ENCODE results near the gene CAPNS2.

The CAPNS2 gene

GRCh38 chr16:55527885-55528284, 38.6 kb upstream of the CAPNS2 start:
- TF ChIP-seq CTCF (IDR thresholded peaks at IDR 0.05; ENCODE audit: low read length) (no peak), EZH2 (IDR thresholded peaks at IDR 0.05; ENCODE audit: borderline replicate concordance, low read length) (no peak)
- H3F3A ChIP-seq (ENCODE audit: insufficient read depth, low read length) = no peaks in the 10 kb centered on the region
- no peak overlapping the region for H3K4me2 ChIP-seq (ENCODE audit: low read length)
- H3K9ac ChIP-seq (ENCODE audit: low read length) = no peak overlapping the region
- H2AFZ ChIP-seq (ENCODE audit: low read length) = no peak overlapping the region
- H3K4me3 ChIP-seq (ENCODE audit: low read depth, low read length, poor library complexity, severe bottlenecking) = no peak overlapping the region
- no peaks in the 10 kb centered on the region for H3K4me1 ChIP-seq (ENCODE audit: insufficient read depth, low read length, severe bottlenecking)
- no peak overlapping the region for H3K27ac ChIP-seq (ENCODE audit: low read depth, low read length, poor library complexity, severe bottlenecking)
- H3K36me3 ChIP-seq (ENCODE audit: insufficient read depth, low read length) = no peaks in the 10 kb centered on the region
- H3K9me3 ChIP-seq (ENCODE audit: low read length) = no peaks in the 10 kb centered on the region
- no peaks in the 10 kb centered on the region for H4K20me1 ChIP-seq (ENCODE audit: insufficient read depth, low read length)
- no peaks in the 10 kb centered on the region for H3K9me2 ChIP-seq (ENCODE audit: low read depth, low read length)
- no peaks in the 10 kb centered on the region for H3K27me3 ChIP-seq (ENCODE audit: insufficient read depth, low read length)
- H3K79me2 ChIP-seq (ENCODE audit: insufficient read depth, low read length) = no peaks in the 10 kb centered on the region

- TF ChIP-seq CTCF (IDR thresholded peaks at IDR 0.05; ENCODE audit: low read length) = no peak
- TF ChIP-seq EZH2 (IDR thresholded peaks at IDR 0.05; ENCODE audit: borderline replicate concordance, low read length) = no peak
- Histone ChIP-seq H3F3A (ENCODE audit: insufficient read depth, low read length) (no peaks in the 10 kb centered on the region), H3K27me3 (ENCODE audit: insufficient read depth, low read length) (no peaks in the 10 kb centered on the region)
Observed at GRCh38 chr16:55529018-55529417, 37.5 kb upstream of the CAPNS2 start.

GRCh38 chr16:55530316-55530856, 36.1 kb upstream of the CAPNS2 start:
- Histone ChIP-seq H3K79me2 (ENCODE audit: insufficient read depth, low read length) (no peaks in the 10 kb centered on the region), H3K27me3 (ENCODE audit: insufficient read depth, low read length) (no peaks in the 10 kb centered on the region), H3K27ac (ENCODE audit: low read depth, low read length, poor library complexity, severe bottlenecking) (no peak overlapping the region), H3K36me3 (ENCODE audit: insufficient read depth, low read length) (no peaks in the 10 kb centered on the region), H3K9me2 (ENCODE audit: low read depth, low read length) (no peaks in the 10 kb centered on the region), H4K20me1 (ENCODE audit: insufficient read depth, low read length) (no peaks in the 10 kb centered on the region), H2AFZ (ENCODE audit: low read length) (no peak overlapping the region), H3K4me3 (ENCODE audit: low read depth, low read length, poor library complexity, severe bottlenecking) (no peak overlapping the region), H3F3A (ENCODE audit: insufficient read depth, low read length) (no peaks in the 10 kb centered on the region), H3K4me1 (ENCODE audit: insufficient read depth, low read length, severe bottlenecking) (no peaks in the 10 kb centered on the region), H3K9ac (ENCODE audit: low read length) (no peak overlapping the region), H3K4me2 (ENCODE audit: low read length) (no peak overlapping the region), H3K9me3 (ENCODE audit: low read length) (no peaks in the 10 kb centered on the region)
- TF ChIP-seq CTCF (IDR thresholded peaks at IDR 0.05; ENCODE audit: low read length) (no peak), EZH2 (IDR thresholded peaks at IDR 0.05; ENCODE audit: borderline replicate concordance, low read length) (no peak)

More at GRCh38 chr16:55529018-55529417, 37.5 kb upstream of the CAPNS2 start:
- no peak overlapping the region for H3K9ac ChIP-seq (ENCODE audit: low read length)
- H3K27ac ChIP-seq (ENCODE audit: low read depth, low read length, poor library complexity, severe bottlenecking) = no peak overlapping the region
- no peaks in the 10 kb centered on the region for H3K4me1 ChIP-seq (ENCODE audit: insufficient read depth, low read length, severe bottlenecking)
- H4K20me1 ChIP-seq (ENCODE audit: insufficient read depth, low read length) = no peaks in the 10 kb centered on the region
- H3K4me2 ChIP-seq (ENCODE audit: low read length) = no peak overlapping the region
- no peak overlapping the region for H2AFZ ChIP-seq (ENCODE audit: low read length)
- H3K9me3 ChIP-seq (ENCODE audit: low read length) = no peaks in the 10 kb centered on the region
- H3K36me3 ChIP-seq (ENCODE audit: insufficient read depth, low read length) = no peaks in the 10 kb centered on the region
- no peak overlapping the region for H3K4me3 ChIP-seq (ENCODE audit: low read depth, low read length, poor library complexity, severe bottlenecking)
- no peaks in the 10 kb centered on the region for H3K79me2 ChIP-seq (ENCODE audit: insufficient read depth, low read length)
- no peaks in the 10 kb centered on the region for H3K9me2 ChIP-seq (ENCODE audit: low read depth, low read length)
